Measurements from ENCODE around the gene ARHGAP26.

ARHGAP26 gene

GRCh38 chr5:142873831-142874230, 103.7 kb downstream of the ARHGAP26 start:
- DNase-seq (ENCODE audit: low read depth in 2 of 2): no peak

- DNase-seq (ENCODE audit: low read depth in 2 of 2): no peak
Observed at GRCh38 chr5:142874540-142874939, 104.4 kb downstream of the ARHGAP26 start.

GRCh38 chr5:142875936-142876335, 105.8 kb downstream of the ARHGAP26 start:
- DNase-seq (ENCODE audit: low read depth in 2 of 2): no peak

- no peak for DNase-seq (ENCODE audit: low read depth in 2 of 2)
Observed at GRCh38 chr5:142876817-142877216, 106.6 kb downstream of the ARHGAP26 start.

- DNase-seq (ENCODE audit: low read depth in 2 of 2): no peak
Observed at GRCh38 chr5:142878111-142878510, 107.9 kb downstream of the ARHGAP26 start.

- DNase-seq (ENCODE audit: low read depth in 2 of 2): no peak
Observed at GRCh38 chr5:142878638-142879037, 108.5 kb downstream of the ARHGAP26 start.

GRCh38 chr5:142881076-142881783, 111.1 kb downstream of the ARHGAP26 start:
- DNase-seq (ENCODE audit: low read depth in 2 of 2): no peak

- no peak for DNase-seq (ENCODE audit: low read depth in 2 of 2)
Observed at GRCh38 chr5:142881784-142882126, 111.6 kb downstream of the ARHGAP26 start.

- DNase-seq (ENCODE audit: low read depth in 2 of 2): no peak
Observed at GRCh38 chr5:142883025-142883424, 112.8 kb downstream of the ARHGAP26 start.

- no peak for DNase-seq (ENCODE audit: low read depth in 2 of 2)
Observed at GRCh38 chr5:142883438-142883837, 113.3 kb downstream of the ARHGAP26 start.

GRCh38 chr5:142884029-142884428, 113.9 kb downstream of the ARHGAP26 start:
- no peak for DNase-seq (ENCODE audit: low read depth in 2 of 2)

- no peak for DNase-seq (ENCODE audit: low read depth in 2 of 2)
Observed at GRCh38 chr5:142886211-142886610, 116.0 kb downstream of the ARHGAP26 start.

- DNase-seq (ENCODE audit: low read depth in 2 of 2): no peak
Observed at GRCh38 chr5:142886956-142887355, 116.8 kb downstream of the ARHGAP26 start.

- no peak for DNase-seq (ENCODE audit: low read depth in 2 of 2)
Observed at GRCh38 chr5:142888469-142889085, 118.4 kb downstream of the ARHGAP26 start.

GRCh38 chr5:142892021-142892420, 121.8 kb downstream of the ARHGAP26 start:
- no peak for DNase-seq (ENCODE audit: low read depth in 2 of 2)

GRCh38 chr5:142894315-142894714, 124.1 kb downstream of the ARHGAP26 start:
- no peak for DNase-seq (ENCODE audit: low read depth in 2 of 2)

GRCh38 chr5:142894749-142895148, 124.6 kb downstream of the ARHGAP26 start:
- DNase-seq (ENCODE audit: low read depth in 2 of 2): no peak

GRCh38 chr5:142896325-142897007, 126.3 kb downstream of the ARHGAP26 start:
- DNase-seq (ENCODE audit: low read depth in 2 of 2): no peak

GRCh38 chr5:142897328-142897727, 127.2 kb downstream of the ARHGAP26 start:
- no peak for DNase-seq (ENCODE audit: low read depth in 2 of 2)

GRCh38 chr5:142900927-142901326, 130.8 kb downstream of the ARHGAP26 start:
- no peak for DNase-seq (ENCODE audit: low read depth in 2 of 2)

- no peak for DNase-seq (ENCODE audit: low read depth in 2 of 2)
Observed at GRCh38 chr5:142901476-142902185, 131.5 kb downstream of the ARHGAP26 start.

- no peak for DNase-seq (ENCODE audit: low read depth in 2 of 2)
Observed at GRCh38 chr5:142902186-142902965, 132.2 kb downstream of the ARHGAP26 start.

Data from stimulated activated CD4-positive, alpha-beta T cell treated with anti-CD3 and anti-CD28 coated beads, Interleukin-1b, Interleukin-23, amount 100 ng/mL, for 4 hours (primary cell).